OCI-LY7 (cell line): Measurements from ENCODE around the gene CCDC15.

Experiments
- EZH2phosphoT487 ChIP-seq: fragments of 200-600 bp; sonication (generic); IDR thresholded peaks from 2 replicates; pipeline ENCODE4 v1.6.1; 2018; ENCODE audit warnings: low read depth, borderline replicate concordance, mild to moderate bottlenecking, mixed run types, antibody characterized with exemption, low read length, moderate library complexity, mixed read lengths
- TF ChIP-seq, protein P1 (sequence below): fragments of 200-600 bp; sonication (generic); conservative IDR thresholded peaks from 2 replicates; pipeline ENCODE4 v1.5.1; 2014; ENCODE audit warnings: mild to moderate bottlenecking, antibody characterized with exemption, low read length, moderate library complexity, mixed read lengths

DNA sequence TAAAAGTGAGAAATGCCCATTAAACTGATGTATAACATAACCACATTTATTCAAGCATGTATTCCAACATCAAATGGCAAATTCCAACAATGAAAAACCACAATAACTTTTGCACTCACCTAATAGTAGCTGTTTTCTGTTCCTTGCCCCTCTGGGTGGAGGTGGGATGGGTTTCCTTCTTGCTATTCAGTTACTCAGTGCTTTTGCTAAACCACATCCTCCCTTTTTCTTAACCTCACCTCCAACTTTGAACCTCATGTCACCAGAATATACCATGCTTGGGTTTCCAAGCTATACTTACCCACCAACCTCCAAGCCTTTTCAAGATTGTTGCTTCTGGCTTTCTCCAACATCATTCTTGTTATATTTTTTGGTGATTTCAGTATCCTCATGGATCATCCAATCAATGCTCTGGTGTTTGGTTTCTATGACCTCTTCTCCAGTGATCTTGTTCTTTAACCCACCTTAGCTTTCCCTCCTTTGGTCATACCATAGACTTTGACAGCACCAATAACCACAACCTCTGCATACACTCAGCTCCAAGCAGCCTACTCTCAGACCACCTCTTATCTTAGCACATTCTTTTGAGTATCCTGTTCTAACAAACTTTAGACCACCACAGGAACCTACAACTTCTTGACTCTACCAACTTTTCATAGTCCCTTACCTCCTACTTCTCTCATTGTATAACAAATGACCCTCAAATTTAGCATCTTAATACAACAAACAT, 3.2 kb upstream of the CCDC15 start:
- TF ChIP-seq, protein P1, sequence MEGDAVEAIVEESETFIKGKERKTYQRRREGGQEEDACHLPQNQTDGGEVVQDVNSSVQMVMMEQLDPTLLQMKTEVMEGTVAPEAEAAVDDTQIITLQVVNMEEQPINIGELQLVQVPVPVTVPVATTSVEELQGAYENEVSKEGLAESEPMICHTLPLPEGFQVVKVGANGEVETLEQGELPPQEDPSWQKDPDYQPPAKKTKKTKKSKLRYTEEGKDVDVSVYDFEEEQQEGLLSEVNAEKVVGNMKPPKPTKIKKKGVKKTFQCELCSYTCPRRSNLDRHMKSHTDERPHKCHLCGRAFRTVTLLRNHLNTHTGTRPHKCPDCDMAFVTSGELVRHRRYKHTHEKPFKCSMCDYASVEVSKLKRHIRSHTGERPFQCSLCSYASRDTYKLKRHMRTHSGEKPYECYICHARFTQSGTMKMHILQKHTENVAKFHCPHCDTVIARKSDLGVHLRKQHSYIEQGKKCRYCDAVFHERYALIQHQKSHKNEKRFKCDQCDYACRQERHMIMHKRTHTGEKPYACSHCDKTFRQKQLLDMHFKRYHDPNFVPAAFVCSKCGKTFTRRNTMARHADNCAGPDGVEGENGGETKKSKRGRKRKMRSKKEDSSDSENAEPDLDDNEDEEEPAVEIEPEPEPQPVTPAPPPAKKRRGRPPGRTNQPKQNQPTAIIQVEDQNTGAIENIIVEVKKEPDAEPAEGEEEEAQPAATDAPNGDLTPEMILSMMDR = no peak
- no peak for TF ChIP-seq EZH2phosphoT487
